ENCODE results near the gene NEMP1.
"Not testable (repeated sequence)": the region's sequence is repeated elsewhere in the genome, so short reads cannot be mapped to it uniquely, and the experiment has no call there.

The NEMP1 gene

GRCh38 chr12:57090924-57091637 lies 12.5 kb upstream of the NEMP1 start:
- DNase-seq (ENCODE audit: low spot score): no peak

GRCh38 chr12:57090490-57090889 lies 11.9 kb upstream of the NEMP1 start:
- no peak for DNase-seq (ENCODE audit: low spot score)

DNA sequence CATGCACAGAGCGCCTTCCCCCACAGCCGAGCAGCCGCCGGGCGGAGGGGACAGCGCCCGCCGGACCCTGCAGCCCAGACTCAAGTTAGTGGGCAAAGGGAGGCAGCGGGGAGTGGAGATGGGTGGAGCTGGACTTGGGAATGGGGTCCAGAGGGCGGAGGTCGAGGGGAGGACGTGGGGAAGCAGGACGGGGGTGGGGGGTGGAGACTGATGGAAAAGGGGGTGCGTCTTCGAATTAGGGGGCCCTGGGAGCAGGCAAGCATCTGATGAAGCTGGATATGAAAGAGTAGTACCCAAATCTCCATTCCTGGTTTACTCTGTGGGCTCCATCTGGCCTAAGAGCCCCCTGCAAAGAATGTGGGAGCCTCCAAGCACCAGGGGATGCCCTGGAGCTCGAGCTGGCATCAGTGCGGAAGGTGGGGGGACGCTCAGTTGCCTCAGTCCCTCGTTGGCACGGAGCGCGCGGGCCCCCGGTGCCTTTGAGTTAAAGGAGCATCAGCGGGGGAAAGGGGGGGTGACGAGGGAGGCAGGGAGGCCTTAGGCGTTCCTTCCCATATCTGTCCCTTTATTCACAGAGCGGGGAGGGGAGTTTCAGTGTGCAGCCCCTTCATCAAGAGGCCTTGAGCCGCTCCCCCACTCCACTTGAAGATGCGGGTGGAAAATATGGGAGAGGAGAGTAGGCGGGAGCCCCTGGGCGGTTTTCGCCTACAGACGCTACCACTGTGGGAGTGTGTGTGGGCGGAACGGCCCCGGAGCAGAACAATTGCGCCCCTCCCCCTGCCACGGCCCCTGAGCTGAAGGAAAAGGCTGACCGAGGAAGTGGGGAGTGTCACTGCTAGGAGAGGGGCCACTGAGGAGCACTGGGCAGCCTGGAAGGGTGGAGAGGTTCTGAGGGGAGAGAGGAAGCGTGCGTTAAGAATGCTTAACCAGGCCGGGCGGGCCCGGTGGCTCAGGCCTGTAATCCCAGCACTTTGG lies 11.0 kb upstream of the NEMP1 start:
- no peak for DNase-seq (ENCODE audit: low spot score)

GRCh38 chr12:57088354-57089270 lies 10.0 kb upstream of the NEMP1 start, which contains the start of gene NAB2:
Gene NAB2 (plus strand): TSS chr12:57089114. CDS start chr12:57089272, 158 bp downstream.
- peak; percentile 97 for DNase-seq (ENCODE audit: low spot score)

DNA sequence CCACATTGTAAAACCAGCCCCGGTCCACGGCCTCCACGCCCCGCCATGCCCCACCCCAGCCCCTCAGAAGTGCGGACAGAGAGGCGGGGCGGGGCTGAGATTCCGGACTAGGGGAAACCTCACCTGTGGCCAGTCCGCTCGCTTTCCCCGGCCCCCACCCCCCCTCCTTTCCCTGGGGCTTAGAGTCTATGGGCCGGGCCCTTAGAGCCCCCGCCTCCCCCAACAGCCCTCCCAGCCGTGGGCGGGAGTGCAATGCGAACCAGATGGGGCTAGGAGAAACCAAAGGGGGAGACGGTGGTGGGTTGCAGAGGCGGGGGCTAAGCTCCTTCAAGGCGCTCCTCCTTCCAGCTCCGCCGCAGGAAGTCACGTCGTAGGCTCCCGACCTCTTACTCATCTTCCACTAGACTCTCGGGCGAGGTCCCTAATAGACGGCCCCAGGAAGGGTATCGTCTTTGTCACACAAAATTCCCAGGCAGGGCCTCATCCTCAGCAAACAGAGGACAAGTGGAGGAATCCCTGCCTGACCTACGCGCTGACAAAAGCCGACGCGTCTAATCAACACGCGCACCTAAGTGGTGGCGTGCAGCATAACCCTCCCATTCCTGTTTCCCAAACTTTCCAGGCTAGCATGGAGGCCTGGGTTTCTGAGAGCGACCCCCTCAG lies 9.2 kb upstream of the NEMP1 start:
- peak; percentile 90 for DNase-seq (ENCODE audit: low spot score)

GRCh38 chr12:57087010-57087690 lies 8.6 kb upstream of the NEMP1 start:
- peak; percentile 84 for DNase-seq (ENCODE audit: low spot score)

- DNase-seq (ENCODE audit: low spot score): peak; percentile 80
Observed at GRCh38 chr12:57086493-57087009, 8.0 kb upstream of the NEMP1 start.

DNA sequence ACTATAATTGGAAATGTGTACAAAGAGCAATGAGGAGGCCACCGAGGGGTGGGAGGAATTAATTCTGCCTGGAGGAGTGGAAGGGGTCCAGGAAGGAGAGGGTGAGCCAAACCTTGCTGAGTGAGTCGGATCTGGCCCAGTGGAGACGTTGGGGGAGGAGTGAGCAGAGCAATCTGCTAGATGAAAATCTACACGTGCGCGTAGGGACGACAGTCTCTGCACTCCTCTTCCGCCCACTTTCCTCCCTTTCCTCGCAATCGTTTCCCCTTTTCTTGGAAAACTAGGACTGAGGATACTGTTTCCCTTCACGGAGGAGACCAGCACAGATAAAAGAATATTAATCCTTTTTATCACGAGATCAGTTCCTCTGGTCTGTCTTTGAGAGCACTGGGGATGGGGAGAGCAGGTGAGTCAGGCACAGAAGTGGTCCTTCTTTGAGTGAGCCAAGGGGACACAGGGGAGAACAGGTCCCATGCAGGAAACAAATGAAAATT lies 7.5 kb upstream of the NEMP1 start:
- no peak for DNase-seq (ENCODE audit: low spot score)

- no peak for DNase-seq (ENCODE audit: low spot score)
Observed at GRCh38 chr12:57080855-57081254, 2.3 kb upstream of the NEMP1 start.

- no peak for DNase-seq (ENCODE audit: low spot score)
Observed at GRCh38 chr12:57079821-57080220, 1.2 kb upstream of the NEMP1 start.

GRCh38 chr12:57073566-57074450 lies 4.8 kb downstream of the NEMP1 start:
- not testable (repeated sequence) for DNase-seq (ENCODE audit: low spot score)

GRCh38 chr12:57072661-57073060 lies 5.9 kb downstream of the NEMP1 start:
- no peak for DNase-seq (ENCODE audit: low spot score)

DNA sequence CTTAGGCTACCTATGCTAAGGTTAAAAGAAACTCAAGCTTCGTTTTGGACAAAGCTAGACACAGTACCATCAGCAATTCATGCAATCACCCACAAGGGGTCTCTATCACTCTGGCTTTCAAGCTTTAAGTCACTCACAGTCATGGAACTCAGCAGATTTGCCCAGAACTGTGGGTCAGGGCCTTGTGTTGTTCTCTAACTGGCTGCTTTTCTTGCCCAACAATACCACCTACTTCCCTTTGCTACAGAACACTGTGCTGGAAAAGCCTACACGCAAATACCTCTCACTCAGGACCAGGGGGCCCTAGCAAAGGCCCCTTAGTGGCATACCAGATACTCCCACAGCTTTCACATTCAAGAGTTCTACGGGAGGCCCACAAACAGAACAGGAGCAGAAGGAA lies 9.1 kb downstream of the NEMP1 start:
- peak; percentile 72 for DNase-seq (ENCODE audit: low spot score)

DNA sequence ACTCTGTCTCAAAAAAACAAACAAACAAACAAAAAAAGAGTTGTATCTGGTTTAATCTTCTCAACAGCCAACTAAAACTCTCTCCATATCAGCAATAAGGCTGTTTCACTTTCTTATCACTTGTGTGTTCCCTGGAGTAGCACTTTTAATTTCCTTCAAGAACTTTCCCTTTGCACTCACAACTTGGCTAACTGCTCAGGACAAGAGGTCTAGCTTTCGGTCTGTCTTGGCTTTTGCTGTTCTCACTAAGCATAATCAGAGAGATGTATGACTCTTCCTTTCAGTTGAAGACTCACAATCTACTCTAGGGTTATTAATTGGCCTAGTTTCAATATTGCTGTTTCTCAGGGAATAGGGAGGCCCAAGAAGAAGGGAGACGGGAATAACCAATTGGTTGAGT lies 12.3 kb downstream of the NEMP1 start:
- no peak for DNase-seq (ENCODE audit: low spot score)

DNA sequence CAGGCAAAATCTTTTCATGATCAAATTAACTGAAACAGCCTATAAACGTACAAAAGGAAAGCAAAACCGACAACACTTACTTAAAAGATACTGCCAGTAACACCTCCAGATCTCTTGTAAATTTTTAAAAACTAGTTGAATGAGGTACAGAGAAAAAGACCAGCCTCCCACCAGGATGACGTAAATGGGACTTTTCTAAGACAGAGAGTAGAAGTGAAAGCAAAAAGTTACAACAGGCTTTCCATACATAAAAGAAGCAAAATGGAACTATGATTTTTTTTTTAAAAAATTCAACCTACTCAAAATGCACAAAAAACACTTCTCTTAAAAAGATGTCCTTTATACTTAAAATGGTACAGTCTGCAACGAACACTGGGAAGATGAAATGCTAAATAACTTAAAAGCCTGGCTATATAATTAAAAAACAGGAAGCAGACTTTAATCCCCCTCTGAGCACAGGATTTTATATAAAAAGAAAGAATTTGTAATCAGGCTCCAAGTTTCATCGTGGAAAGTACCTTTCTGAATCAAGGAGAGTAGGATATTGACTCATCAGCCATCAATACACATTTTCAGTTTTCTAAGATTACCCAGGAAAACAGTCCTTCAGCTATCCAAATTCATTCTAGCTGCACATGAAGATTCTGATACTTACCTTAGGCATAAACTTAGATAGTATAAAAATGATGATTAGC lies 14.5 kb downstream of the NEMP1 start:
- DNase-seq (ENCODE audit: low spot score): no peak

DNA sequence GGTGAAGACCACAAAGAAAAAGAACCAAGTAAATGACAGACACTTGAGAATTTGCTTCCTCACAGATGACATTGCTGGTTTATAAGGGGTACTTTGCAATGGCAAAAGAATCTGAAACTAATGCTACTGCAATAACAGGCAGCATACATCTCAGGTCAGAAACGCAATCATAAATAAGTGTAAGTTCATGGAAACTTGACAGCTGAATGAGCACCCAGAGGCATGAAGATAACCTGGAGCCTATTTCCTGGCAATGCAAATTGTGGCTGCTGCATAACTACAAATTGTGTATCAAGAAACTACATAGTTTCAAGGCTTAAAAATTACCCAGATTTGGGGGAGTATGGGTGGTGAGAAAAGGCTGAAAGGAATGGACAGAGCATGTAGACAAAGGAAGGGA lies 20.1 kb downstream of the NEMP1 start:
- no peak for DNase-seq (ENCODE audit: low spot score)

DNA sequence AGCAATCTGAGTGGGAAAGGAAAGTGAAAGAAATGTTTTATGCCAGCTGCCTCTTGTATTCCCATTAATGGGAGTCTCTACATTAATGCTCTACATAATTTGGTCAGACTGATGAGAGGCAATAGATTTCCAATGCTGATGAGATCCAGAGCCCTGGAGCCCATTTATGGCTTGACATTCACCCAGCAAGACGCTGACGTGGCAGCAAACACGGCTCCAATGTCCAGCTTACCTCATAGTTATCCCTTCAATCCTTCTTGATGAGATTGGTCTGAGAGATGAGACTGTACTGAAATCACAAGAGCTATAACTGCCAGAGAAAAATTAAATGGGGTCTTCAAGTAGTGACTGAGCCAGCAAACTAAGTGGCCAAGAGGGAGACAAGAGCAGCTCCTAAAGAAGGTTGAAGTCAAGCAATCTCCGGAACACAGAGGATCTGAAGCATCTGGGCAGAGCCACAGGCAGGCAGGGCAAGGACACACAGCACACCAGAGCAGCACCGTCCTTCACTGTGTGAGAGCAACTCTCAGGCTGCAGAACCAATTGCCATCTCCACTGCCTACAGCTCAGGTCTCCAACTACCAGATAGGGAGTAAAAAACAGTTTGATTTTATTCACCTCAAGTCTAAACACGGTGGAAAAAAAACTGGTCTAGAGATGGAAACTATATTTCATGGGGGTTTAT lies 21.4 kb downstream of the NEMP1 start:
- DNase-seq (ENCODE audit: low spot score): no peak

DNA sequence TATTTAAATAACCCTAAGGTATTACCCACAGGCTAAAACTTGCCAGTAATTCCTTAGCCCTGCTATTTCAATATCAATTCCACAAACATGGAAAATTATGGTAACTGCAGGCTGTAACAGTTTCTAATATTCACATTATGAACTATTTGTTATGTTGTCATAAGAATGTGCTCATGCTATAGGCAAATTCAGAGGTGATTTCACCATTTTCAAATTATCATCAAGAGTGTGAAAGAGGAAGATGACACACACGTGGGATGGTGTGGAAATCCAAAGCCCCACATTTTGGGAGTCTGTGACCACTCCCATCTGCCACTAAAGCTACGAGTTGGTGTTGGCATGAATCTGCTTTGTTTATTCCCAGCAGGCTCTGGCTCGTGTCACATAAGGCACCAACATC lies 22.8 kb downstream of the NEMP1 start:
- no peak for DNase-seq (ENCODE audit: low spot score)

Data from SW480 (cell line).